Measurements from ENCODE around the gene PTTG1IP2.

Gene PTTG1IP2

GRCh38 chr7:90483251-90483650 is 13.8 kb downstream of the PTTG1IP2 start:
- DNase-seq (ENCODE audit: low read depth in 3 of 3) = no peak

GRCh38 chr7:90484706-90485105 is 15.3 kb downstream of the PTTG1IP2 start:
- DNase-seq (ENCODE audit: low read depth in 3 of 3) = no peak

- DNase-seq (ENCODE audit: low read depth in 3 of 3) = no peak
Measured at GRCh38 chr7:90485734-90486316, 16.4 kb downstream of the PTTG1IP2 start.

- no peak for DNase-seq (ENCODE audit: low read depth in 3 of 3)
Measured at GRCh38 chr7:90487808-90488207, 18.4 kb downstream of the PTTG1IP2 start.

GRCh38 chr7:90488220-90488619 is 18.8 kb downstream of the PTTG1IP2 start:
- no peak for DNase-seq (ENCODE audit: low read depth in 3 of 3)

GRCh38 chr7:90492250-90492649 is 22.8 kb downstream of the PTTG1IP2 start:
- no peak for DNase-seq (ENCODE audit: low read depth in 3 of 3)

GRCh38 chr7:90495241-90495640 is 25.8 kb downstream of the PTTG1IP2 start:
- DNase-seq (ENCODE audit: low read depth in 3 of 3) = no peak

- no peak for DNase-seq (ENCODE audit: low read depth in 3 of 3)
Measured at GRCh38 chr7:90502539-90502938, 33.1 kb downstream of the PTTG1IP2 start.

- no peak for DNase-seq (ENCODE audit: low read depth in 3 of 3)
Measured at GRCh38 chr7:90503367-90503766, 33.9 kb downstream of the PTTG1IP2 start.

GRCh38 chr7:90507692-90508091 is 38.3 kb downstream of the PTTG1IP2 start:
- no peak for DNase-seq (ENCODE audit: low read depth in 3 of 3)

GRCh38 chr7:90511776-90512175 is 42.3 kb downstream of the PTTG1IP2 start:
- no peak for DNase-seq (ENCODE audit: low read depth in 3 of 3)

GRCh38 chr7:90512821-90513254 is 43.4 kb downstream of the PTTG1IP2 start:
- DNase-seq (ENCODE audit: low read depth in 3 of 3) = no peak

- no peak for DNase-seq (ENCODE audit: low read depth in 3 of 3)
Measured at GRCh38 chr7:90516257-90516656, 46.8 kb downstream of the PTTG1IP2 start.

GRCh38 chr7:90518630-90519029 is 49.2 kb downstream of the PTTG1IP2 start:
- no peak for DNase-seq (ENCODE audit: low read depth in 3 of 3)

GRCh38 chr7:90520484-90520883 is 51.0 kb downstream of the PTTG1IP2 start:
- DNase-seq (ENCODE audit: low read depth in 3 of 3) = no peak

GRCh38 chr7:90530263-90530662 is 60.8 kb downstream of the PTTG1IP2 start:
- DNase-seq (ENCODE audit: low read depth in 3 of 3) = no peak

GRCh38 chr7:90532231-90532929 is 62.9 kb downstream of the PTTG1IP2 start:
- no peak for DNase-seq (ENCODE audit: low read depth in 3 of 3)

- DNase-seq (ENCODE audit: low read depth in 3 of 3) = no peak
Measured at GRCh38 chr7:90536449-90536848, 67.0 kb downstream of the PTTG1IP2 start.

GRCh38 chr7:90538405-90538804 is 69.0 kb downstream of the PTTG1IP2 start:
- no peak for DNase-seq (ENCODE audit: low read depth in 3 of 3)

- DNase-seq (ENCODE audit: low read depth in 3 of 3) = no peak
Measured at GRCh38 chr7:90540406-90540805, 71.0 kb downstream of the PTTG1IP2 start.

GRCh38 chr7:90551036-90551435 is 81.6 kb downstream of the PTTG1IP2 start:
- no peak for DNase-seq (ENCODE audit: low read depth in 3 of 3)

GRCh38 chr7:90552521-90552920 is 83.1 kb downstream of the PTTG1IP2 start:
- no peak for DNase-seq (ENCODE audit: low read depth in 3 of 3)

GRCh38 chr7:90560730-90561129 is 91.3 kb downstream of the PTTG1IP2 start:
- DNase-seq (ENCODE audit: low read depth in 3 of 3) = no peak

All from stimulated activated CD4-positive, alpha-beta T cell treated with anti-CD3 and anti-CD28 coated beads, TNF-alpha, amount 100 ng/mL, for 48 hours (primary cell).